Metanephros (tissue), 2 donors: Measurements from ENCODE around the gene SLC35B2. TPM values are rescaled to one million over a fixed set of nuclear protein-coding genes. Genes with fewer than 3 reads are reported as not detected.

Experiments used
- small RNA-seq: library from RNA; depleted of rRNA; stranded (forward); fragments of <200 nt; gene quantifications from one replicate; pipeline ENCODE3, GENCODE V24; 2014; ENCODE audit warnings: low replicate concordance
- total RNA-seq: library from RNA; depleted of rRNA; stranded (reverse); fragments of >200 nt; gene quantifications from one replicate; pipeline ENCODE4 v1.2.3, GENCODE V29; 2014

Gene SLC35B2, protein sequence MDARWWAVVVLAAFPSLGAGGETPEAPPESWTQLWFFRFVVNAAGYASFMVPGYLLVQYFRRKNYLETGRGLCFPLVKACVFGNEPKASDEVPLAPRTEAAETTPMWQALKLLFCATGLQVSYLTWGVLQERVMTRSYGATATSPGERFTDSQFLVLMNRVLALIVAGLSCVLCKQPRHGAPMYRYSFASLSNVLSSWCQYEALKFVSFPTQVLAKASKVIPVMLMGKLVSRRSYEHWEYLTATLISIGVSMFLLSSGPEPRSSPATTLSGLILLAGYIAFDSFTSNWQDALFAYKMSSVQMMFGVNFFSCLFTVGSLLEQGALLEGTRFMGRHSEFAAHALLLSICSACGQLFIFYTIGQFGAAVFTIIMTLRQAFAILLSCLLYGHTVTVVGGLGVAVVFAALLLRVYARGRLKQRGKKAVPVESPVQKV
- 46.0 TPM for total RNA-seq

GRCh38 chr6:44257025-44257752, at the start of gene SLC35B2:
TSS of gene SLC35B2 (minus strand) at chr6:44257528. CDS start at chr6:44257410, 118 bp downstream.

GRCh38 chr6:44269921-44270525, 12.7 kb upstream of the SLC35B2 start, which contains the start of gene TMEM151B:
TSS of gene TMEM151B (plus strand) at chr6:44270450. CDS start at chr6:44270743, 293 bp downstream.

DNA sequence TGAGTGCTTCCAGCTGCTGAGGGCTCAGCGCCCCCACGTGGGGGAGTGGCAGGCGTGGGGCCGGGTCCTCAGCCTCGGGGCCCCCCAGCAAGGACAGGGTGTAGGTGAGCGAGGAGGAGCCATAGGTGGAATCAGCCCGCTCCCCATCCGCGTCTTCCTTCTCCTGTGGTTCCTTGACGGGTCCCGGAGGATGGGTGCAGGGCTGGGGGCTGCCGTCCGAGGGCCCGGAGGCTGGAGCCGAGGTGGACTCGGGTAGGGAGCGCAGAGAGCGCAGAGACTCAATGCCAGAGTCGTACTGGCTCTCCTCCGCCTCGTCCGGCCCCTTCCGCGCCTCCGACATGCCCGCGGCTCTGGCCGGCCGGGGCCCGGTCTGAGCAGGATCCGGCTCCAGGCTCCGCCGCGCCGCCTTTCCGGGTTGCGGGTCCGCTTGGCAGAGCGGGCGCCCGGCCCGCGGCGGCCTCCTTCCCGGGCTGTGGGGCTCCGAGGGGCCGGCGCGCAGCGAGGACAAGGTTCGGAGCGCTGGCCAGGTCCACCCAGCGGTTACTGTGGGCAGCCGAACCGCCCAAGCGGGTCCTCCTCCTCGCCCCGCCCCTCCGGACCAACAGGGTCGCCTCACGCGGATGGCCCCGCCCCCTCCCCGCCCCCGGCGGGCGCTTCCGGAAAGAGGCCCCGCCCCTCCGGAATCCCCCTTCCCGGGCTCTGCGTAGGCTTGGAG, 7.8 kb upstream of the SLC35B2 start, which contains the start of gene NFKBIE:
TSS of gene NFKBIE (minus strand) at position 545 of the 715 bp plus-strand sequence. CDS start at position 340, 205 bp downstream.

DNA sequence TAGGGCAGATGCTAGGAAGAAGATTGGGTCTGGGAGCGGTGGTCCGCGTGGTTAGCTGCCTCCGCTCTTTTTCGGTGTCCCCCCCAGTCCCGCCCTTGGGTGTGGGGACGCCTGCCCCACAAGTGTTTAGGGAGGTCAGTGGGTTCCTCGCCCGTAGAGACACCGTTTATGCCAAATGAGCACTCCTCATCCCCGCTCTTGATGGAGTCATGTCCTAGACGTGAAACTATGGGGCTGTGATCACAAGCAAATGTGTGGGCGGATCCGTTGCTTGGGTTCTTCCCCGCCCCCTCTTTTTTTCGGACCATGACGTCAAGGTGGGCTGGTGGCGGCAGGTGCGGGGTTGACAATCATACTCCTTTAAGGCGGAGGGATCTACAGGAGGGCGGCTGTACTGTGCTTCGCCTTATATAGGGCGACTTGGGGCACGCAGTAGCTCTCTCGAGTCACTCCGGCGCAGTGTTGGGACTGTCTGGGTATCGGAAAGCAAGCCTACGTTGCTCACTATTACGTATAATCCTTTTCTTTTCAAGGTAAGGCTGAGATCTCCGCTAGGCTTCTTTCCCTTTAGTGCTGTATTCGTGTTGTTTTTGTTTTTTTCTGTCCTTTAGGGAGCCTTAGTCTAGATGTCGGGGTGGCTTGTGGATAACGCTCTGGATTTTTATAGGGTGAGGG, 10.5 kb downstream of the SLC35B2 start, which contains the start of gene HSP90AB1:
TSS of gene HSP90AB1 (plus strand) at position 439 of the 675 bp plus-strand sequence. CDS start 1,529 bp downstream, outside the sequence.

DNA sequence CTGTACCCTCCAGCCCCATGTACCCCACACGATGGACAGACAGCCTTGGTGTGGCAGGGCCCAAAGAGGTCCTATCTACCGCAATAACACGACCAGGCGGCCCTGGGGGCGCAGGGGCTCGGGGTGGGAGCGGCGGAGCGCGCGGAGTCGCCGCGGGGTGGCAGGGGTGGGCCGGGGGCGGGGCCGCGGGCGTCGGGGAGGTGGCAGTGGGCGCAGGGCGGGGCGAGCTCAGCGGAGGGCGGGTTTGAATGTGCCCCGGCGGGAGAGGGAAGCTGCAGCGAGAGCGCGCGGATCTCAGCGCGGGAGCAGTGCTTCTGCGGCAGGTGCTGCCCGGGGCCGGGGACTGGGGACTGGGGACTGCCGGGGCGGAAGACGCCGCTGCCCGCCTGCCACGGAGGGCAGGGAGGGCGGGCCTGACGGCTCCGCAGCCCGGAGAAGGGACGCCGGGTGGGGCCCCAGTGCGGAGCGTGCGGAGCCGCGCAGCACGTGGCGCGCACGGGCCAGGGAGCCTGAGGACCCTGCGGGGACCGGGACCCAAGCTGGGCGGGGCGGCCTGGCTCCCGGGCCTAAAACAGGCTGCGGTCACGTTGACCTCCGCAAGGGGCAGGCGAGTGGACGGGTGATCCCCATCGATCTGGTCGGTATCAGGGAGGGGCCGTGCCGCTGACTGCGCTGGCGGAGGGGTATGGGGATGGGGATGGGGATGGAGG, 33.9 kb downstream of the SLC35B2 start, which contains the start of gene SLC29A1:
TSS of gene SLC29A1 (plus strand) at position 277 of the 710 bp plus-strand sequence. CDS start 3,719 bp downstream, outside the sequence.

DNA sequence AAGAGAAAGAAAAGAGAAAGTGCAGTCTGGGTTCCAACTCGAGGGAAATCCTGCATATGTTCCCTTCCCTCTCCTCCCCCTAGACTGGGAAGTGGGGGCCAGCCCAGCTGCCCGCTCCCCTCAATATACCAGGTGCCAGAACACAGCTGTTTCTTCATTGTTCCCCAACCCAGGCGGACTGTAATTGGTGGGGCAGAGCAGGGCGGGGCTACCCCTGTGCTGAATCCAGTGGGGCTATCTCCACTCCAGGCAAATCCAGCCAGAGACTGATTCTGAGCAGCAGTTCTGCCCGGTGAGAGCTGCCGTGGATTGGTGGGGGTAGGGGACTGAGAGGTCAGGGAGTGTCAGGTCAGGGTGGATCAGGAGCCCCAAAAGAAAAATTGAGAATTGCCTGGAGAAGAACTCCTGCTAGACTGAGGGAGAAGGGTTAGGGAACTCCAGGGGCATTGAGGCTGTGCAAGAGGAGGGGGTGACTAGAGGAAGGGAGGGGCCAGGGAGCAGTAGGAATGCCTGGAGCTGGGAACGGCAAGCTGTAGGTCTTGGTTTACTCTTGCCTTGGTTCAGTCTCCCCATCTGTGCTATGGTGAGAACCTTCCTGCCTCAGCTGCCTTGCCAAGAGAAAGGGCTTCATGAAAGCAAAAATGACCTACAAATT, 40.5 kb downstream of the SLC35B2 start, which contains the start of gene MYMX:
TSS of gene MYMX (plus strand) at position 250 of the 655 bp plus-strand sequence. CDS start 546 bp downstream, outside the sequence.

Small RNA genes lying within 50 kb of the gene (small RNA-seq; reads per million reads assigned to genes)
- gene RN7SL811P: not detected

Other genes with a start within 250 kb of the SLC35B2 start
- 34.6 TPM for gene MRPL14, start 130.1 kb downstream of the SLC35B2 start, total RNA-seq
- gene TMEM63B, start 130.0 kb downstream of the SLC35B2 start, total RNA-seq: 29.7 TPM
- 0.35 TPM for gene CAPN11, start 98.7 kb downstream of the SLC35B2 start, total RNA-seq
- 0.35 TPM for gene MYMX, start 40.6 kb downstream of the SLC35B2 start, total RNA-seq
- gene SLC29A1, start 33.9 kb downstream of the SLC35B2 start, total RNA-seq: 49.7 TPM
- gene HSP90AB1, start 10.4 kb downstream of the SLC35B2 start, total RNA-seq: 440 TPM
- gene NFKBIE, start 8.0 kb upstream of the SLC35B2 start, total RNA-seq: 13.9 TPM
- gene TMEM151B, start 12.9 kb upstream of the SLC35B2 start, total RNA-seq: 0.41 TPM
- gene AARS2, start 55.8 kb upstream of the SLC35B2 start, total RNA-seq: 21.3 TPM
- gene SPATS1, start 85.1 kb upstream of the SLC35B2 start, total RNA-seq: not detected
- 22.2 TPM for gene CDC5L, start 130.2 kb upstream of the SLC35B2 start, total RNA-seq